ENCODE data around the gene TNRC6C. TPM values are rescaled to one million over a fixed set of nuclear protein-coding genes. Genes with fewer than 3 reads are reported as not detected.

Gene TNRC6C
- total and polyA plus RNA-seq, 2 experiments from 2014 or later = 10.1 to 16.6 TPM

DNA sequence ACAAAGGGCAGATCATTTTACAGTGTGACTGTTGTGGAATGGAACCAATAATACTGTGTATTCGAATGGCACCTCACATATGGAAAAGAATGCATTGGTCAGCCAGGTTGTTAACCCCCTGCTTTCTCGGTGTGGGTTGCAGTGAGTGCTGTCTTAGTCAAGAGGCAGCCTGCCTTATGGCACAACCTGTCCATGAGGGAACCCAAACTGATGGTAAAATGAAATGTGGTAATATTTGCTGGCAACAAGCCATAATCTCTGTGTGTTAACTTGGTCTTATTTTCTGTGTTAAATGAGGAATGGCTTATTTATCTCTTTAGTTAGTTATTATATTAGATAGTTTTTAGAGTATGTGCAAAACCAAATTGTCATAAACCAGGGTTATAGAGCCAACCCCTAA lies 88.4 kb downstream of the TNRC6C start:
- H3K4me2 ChIP-seq = no peak overlapping the region
- peaks cover 13% of the 10 kb centered on the region; the same call in 1 of the 2 replicates for H3K36me3 ChIP-seq (ENCODE audit: insufficient read depth)
- no peaks in the 10 kb centered on the region for H3K27me3 ChIP-seq (ENCODE audit: insufficient read depth)
- no peaks in the 10 kb centered on the region for H3F3A ChIP-seq (replicated peaks; ENCODE audit: low read depth)
- no peaks in the 10 kb centered on the region for H3K4me1 ChIP-seq (ENCODE audit: insufficient read depth)
- ATAC-seq = no peak
- peaks cover 58% of the 10 kb centered on the region for H3K36me3 Mint-ChIP-seq (ENCODE audit: low read depth)
- peaks cover 10% of the 10 kb centered on the region for H3K27me3 Mint-ChIP-seq (ENCODE audit: insufficient read depth, low read depth, poor library complexity)
- DNase-seq (ENCODE audit: low spot score) = no peak
- 0 out of 2 replicates have a peak, but pooled peaks cover 15% of the 10 kb centered on the region for H4K20me1 ChIP-seq (replicated peaks; ENCODE audit: insufficient read depth)
- H3K9me3 Mint-ChIP-seq = no peaks in the 10 kb centered on the region
- no peaks in the 10 kb centered on the region for H3K79me2 ChIP-seq (replicated peaks; ENCODE audit: insufficient read depth)
- H3K4me3 ChIP-seq = no peak overlapping the region
- H3K4me1 Mint-ChIP-seq = peaks cover 9% of the 10 kb centered on the region
- no peak overlapping the region for H3K27ac Mint-ChIP-seq
- H2AFZ ChIP-seq = no peak overlapping the region
- H3K4me3 Mint-ChIP-seq = no peak overlapping the region
- TF ChIP-seq NANOG (IDR thresholded peaks at IDR 0.05; ENCODE audit: borderline replicate concordance) = no peak
- no peak for TF ChIP-seq ZNF462 (CRISPR knock-in tag; IDR thresholded peaks at IDR 0.05)
- no peak for TF ChIP-seq STAT1 (IDR thresholded peaks at IDR 0.05; ENCODE audit: unreplicated experiment)
- no peak for TF ChIP-seq ZNF114 (CRISPR knock-in tag; IDR thresholded peaks at IDR 0.05)
- TF ChIP-seq CREB1 (CRISPR knock-in tag; IDR thresholded peaks at IDR 0.05; ENCODE audit: low read depth) = no peak
- no peak for TF ChIP-seq EZH2 (IDR thresholded peaks at IDR 0.05; ENCODE audit: low read depth, unreplicated experiment)
- no peak for TF ChIP-seq ZNF331 (CRISPR knock-in tag; IDR thresholded peaks at IDR 0.05; ENCODE audit: low read depth)
- TF ChIP-seq EZH2phosphoT487 (IDR thresholded peaks at IDR 0.05; ENCODE audit: unreplicated experiment) = no peak
- TF ChIP-seq ETS1 (IDR thresholded peaks at IDR 0.05) = no peak
- TF ChIP-seq, protein P1, sequence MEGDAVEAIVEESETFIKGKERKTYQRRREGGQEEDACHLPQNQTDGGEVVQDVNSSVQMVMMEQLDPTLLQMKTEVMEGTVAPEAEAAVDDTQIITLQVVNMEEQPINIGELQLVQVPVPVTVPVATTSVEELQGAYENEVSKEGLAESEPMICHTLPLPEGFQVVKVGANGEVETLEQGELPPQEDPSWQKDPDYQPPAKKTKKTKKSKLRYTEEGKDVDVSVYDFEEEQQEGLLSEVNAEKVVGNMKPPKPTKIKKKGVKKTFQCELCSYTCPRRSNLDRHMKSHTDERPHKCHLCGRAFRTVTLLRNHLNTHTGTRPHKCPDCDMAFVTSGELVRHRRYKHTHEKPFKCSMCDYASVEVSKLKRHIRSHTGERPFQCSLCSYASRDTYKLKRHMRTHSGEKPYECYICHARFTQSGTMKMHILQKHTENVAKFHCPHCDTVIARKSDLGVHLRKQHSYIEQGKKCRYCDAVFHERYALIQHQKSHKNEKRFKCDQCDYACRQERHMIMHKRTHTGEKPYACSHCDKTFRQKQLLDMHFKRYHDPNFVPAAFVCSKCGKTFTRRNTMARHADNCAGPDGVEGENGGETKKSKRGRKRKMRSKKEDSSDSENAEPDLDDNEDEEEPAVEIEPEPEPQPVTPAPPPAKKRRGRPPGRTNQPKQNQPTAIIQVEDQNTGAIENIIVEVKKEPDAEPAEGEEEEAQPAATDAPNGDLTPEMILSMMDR (conservative IDR thresholded peaks at IDR 0.05; ENCODE audit: low read depth in 2 of 2) = no peak
- no peak for TF ChIP-seq REST (IDR thresholded peaks at IDR 0.05; ENCODE audit: unreplicated experiment)
- TF ChIP-seq JUNB (IDR thresholded peaks at IDR 0.05; ENCODE audit: unreplicated experiment) = no peak
- no peak for TF ChIP-seq POLR2AphosphoS5 (IDR thresholded peaks at IDR 0.05; ENCODE audit: low read depth)
- H3K9me2 ChIP-seq (ENCODE audit: insufficient read depth) = peaks cover 7% of the 10 kb centered on the region; the same call in 1 of the 2 replicates
- H3K27ac ChIP-seq (ENCODE audit: low read depth) = no peak overlapping the region

Measured in GM23338 (cell line).